Vagina (tissue), 2 donors: Measurements from ENCODE around the gene PCSK2. TPM values are rescaled to one million over a fixed set of nuclear protein-coding genes. Genes with fewer than 3 reads are reported as not detected.

Experiments used
- DNase-seq, 2 donors: peaks; one replicate each; pipeline ENCODE4 v3.0.0-alpha.2; 2017; ENCODE audit errors: extremely low spot score in 2 of 2
- H3K27ac ChIP-seq: fragments of 200-600 bp; sonication (generic); one replicate; pipeline ENCODE4 v1.5.1; 2019
- H3K27me3 ChIP-seq: fragments of 200-600 bp; sonication (generic); one replicate; pipeline ENCODE4 v1.5.1; 2019
- H3K36me3 ChIP-seq, 2 donors: fragments of 200-600 bp; sonication (generic); one replicate each; pipeline ENCODE4 v1.5.1; 2017 to 2019
- H3K4me1 ChIP-seq: fragments of 200-600 bp; sonication (generic); one replicate; pipeline ENCODE4 v1.5.1; 2019
- H3K4me3 ChIP-seq, 2 donors: fragments of 200-600 bp; sonication (generic); 1 replicate in 1 of 2; 2 replicates in 1 of 2; pipeline ENCODE4 v1.5.1; 2016 to 2019
- H3K9me3 ChIP-seq: fragments of 200-600 bp; sonication (generic); one replicate; pipeline ENCODE4 v1.5.1; 2019
- CTCF ChIP-seq, 3 experiments: fragments of 450-650 bp in 2 of 3; fragments of 200-600 bp in 1 of 3; sonication (generic) in 1 of 3; IDR thresholded peaks; one replicate each; pipeline ENCODE4 v1.5.1; 2017 to 2019; ENCODE audit warnings: antibody characterized with exemption in 3 of 3, mild to moderate bottlenecking in 2 of 3, moderate library complexity in 2 of 3
- POLR2A ChIP-seq, 2 donors: fragments of 450-650 bp; IDR thresholded peaks; one replicate each; pipeline ENCODE4 v1.6.1; 2017; ENCODE audit warnings: antibody characterized with exemption in 2 of 2, mild to moderate bottlenecking in 2 of 2, moderate library complexity in 2 of 2
- POLR2AphosphoS5 ChIP-seq, 2 donors: sonication (generic); formaldehyde crosslinking; IDR thresholded peaks; one replicate each; pipeline ENCODE4 v1.9.0; 2017; ENCODE audit warnings: antibody characterized with exemption in 2 of 2, mild to moderate bottlenecking in 2 of 2, low read depth in 1 of 2; ENCODE audit not compliant: insufficient read depth in 1 of 2
- intact Hi-C: fragments of 100-400 bp; cut with DNase I; formaldehyde crosslinking; loops from one replicate; pipeline ENCODE4 v1.15.1; 2023
- total RNA-seq: library from RNA; depleted of rRNA; stranded (reverse); fragments of >200 nt; gene quantifications from one replicate; pipeline ENCODE4 v1.2.3, GENCODE V29; 2016

Gene PCSK2
- total RNA-seq, 1 donor from 2014 or later: 0.98 TPM

- H3K4me3 ChIP-seq: no peak overlapping the region
- TF ChIP-seq POLR2A (IDR thresholded peaks at IDR 0.05) (no peak), POLR2AphosphoS5 (IDR thresholded peaks at IDR 0.05; ENCODE audit: insufficient read depth in 1 of 2, low read depth in 1 of 2) (no peak), CTCF (IDR thresholded peaks at IDR 0.05) (no peak)
- H3K4me1 ChIP-seq: no peaks in the 10 kb centered on the region
- no peaks in the 10 kb centered on the region for H3K36me3 ChIP-seq
- H3K27ac ChIP-seq: no peak overlapping the region
- intact Hi-C loops: no loop called here
- no peaks in the 10 kb centered on the region for H3K27me3 ChIP-seq
- H3K9me3 ChIP-seq: no peaks in the 10 kb centered on the region
- DNase-seq: no peak
Observed at GRCh38 chr20:17520583-17520982, 293.7 kb downstream of the PCSK2 start.

- Histone ChIP-seq H3K9me3 (no peaks in the 10 kb centered on the region), H3K36me3 (no peaks in the 10 kb centered on the region), H3K27me3 (no peaks in the 10 kb centered on the region), H3K4me3 (no peak overlapping the region), H3K27ac (no peak overlapping the region), H3K4me1 (no peaks in the 10 kb centered on the region)
- intact Hi-C loops: no loop called here
- TF ChIP-seq POLR2A (IDR thresholded peaks at IDR 0.05) (no peak), CTCF (IDR thresholded peaks at IDR 0.05) (no peak), POLR2AphosphoS5 (IDR thresholded peaks at IDR 0.05; ENCODE audit: insufficient read depth in 1 of 2, low read depth in 1 of 2) (no peak)
- no peak for DNase-seq
Observed at GRCh38 chr20:17522528-17522927, 295.7 kb downstream of the PCSK2 start.

GRCh38 chr20:17523326-17523725, 296.5 kb downstream of the PCSK2 start:
- no peak for DNase-seq

GRCh38 chr20:17524560-17524959, 297.7 kb downstream of the PCSK2 start:
- intact Hi-C loops: no loop called here
- H3K27me3 ChIP-seq: no peaks in the 10 kb centered on the region
- H3K4me3 ChIP-seq: no peak overlapping the region

More at GRCh38 chr20:17523326-17523725, 296.5 kb downstream of the PCSK2 start:
- intact Hi-C loops: no loop called here
- Histone ChIP-seq H3K36me3 (no peaks in the 10 kb centered on the region), H3K4me3 (no peak overlapping the region), H3K4me1 (no peaks in the 10 kb centered on the region), H3K9me3 (no peaks in the 10 kb centered on the region), H3K27me3 (no peaks in the 10 kb centered on the region), H3K27ac (no peak overlapping the region)
- no peak for TF ChIP-seq POLR2AphosphoS5 (IDR thresholded peaks at IDR 0.05; ENCODE audit: insufficient read depth in 1 of 2, low read depth in 1 of 2)
- no peak for TF ChIP-seq POLR2A (IDR thresholded peaks at IDR 0.05)
- TF ChIP-seq CTCF (IDR thresholded peaks at IDR 0.05): no peak

More at GRCh38 chr20:17524560-17524959, 297.7 kb downstream of the PCSK2 start:
- H3K36me3 ChIP-seq: no peaks in the 10 kb centered on the region
- H3K9me3 ChIP-seq: no peaks in the 10 kb centered on the region
- DNase-seq: no peak
- no peak overlapping the region for H3K27ac ChIP-seq
- H3K4me1 ChIP-seq: no peaks in the 10 kb centered on the region
- TF ChIP-seq CTCF (IDR thresholded peaks at IDR 0.05): no peak
- TF ChIP-seq POLR2AphosphoS5 (IDR thresholded peaks at IDR 0.05; ENCODE audit: insufficient read depth in 1 of 2, low read depth in 1 of 2): no peak
- no peak for TF ChIP-seq POLR2A (IDR thresholded peaks at IDR 0.05)
